H9 (cell line): ENCODE data around the gene OXCT1. TPM values are rescaled to one million over a fixed set of nuclear protein-coding genes. Genes with fewer than 3 reads are reported as not detected.

ENCODE experiments used
- DNase-seq: peaks from one replicate; pipeline ENCODE4 v3.0.0-alpha.2; 2017
- H2AFZ ChIP-seq: one replicate; pipeline ENCODE4 v1.6.1; 2013; ENCODE audit warnings: mild to moderate bottlenecking, low read length, control low read depth, moderate library complexity
- H2AK5ac ChIP-seq: 2 replicates; pipeline ENCODE4 v1.6.1; 2013; ENCODE audit warnings: low read length, control low read depth, mixed read lengths; ENCODE audit not compliant: insufficient read length
- H2BK120ac ChIP-seq: one replicate; pipeline ENCODE4 v1.6.1; 2013; ENCODE audit warnings: low read depth, mild to moderate bottlenecking, low read length, control low read depth, inconsistent platforms; ENCODE audit not compliant: poor library complexity, severe bottlenecking
- H2BK12ac ChIP-seq: 2 replicates; pipeline ENCODE4 v1.6.1; 2013; ENCODE audit warnings: low read length, control low read depth, mixed read lengths, low read depth; ENCODE audit not compliant: insufficient read length
- H2BK15ac ChIP-seq: 2 replicates; pipeline ENCODE4 v1.6.1; 2013; ENCODE audit warnings: low read depth, low read length, control low read depth
- H2BK20ac ChIP-seq: one replicate; pipeline ENCODE4 v1.6.1; 2013; ENCODE audit warnings: low read depth, mild to moderate bottlenecking, low read length, control low read depth, inconsistent platforms; ENCODE audit not compliant: poor library complexity, severe bottlenecking
- H2BK5ac ChIP-seq: 2 replicates; pipeline ENCODE4 v1.6.1; 2013; ENCODE audit warnings: low read length, control low read depth, mixed read lengths; ENCODE audit not compliant: insufficient read length
- H3K14ac ChIP-seq: 2 replicates; pipeline ENCODE4 v1.6.1; 2013; ENCODE audit warnings: low read length, control low read depth; ENCODE audit not compliant: insufficient read depth
- H3K18ac ChIP-seq: 2 replicates; pipeline ENCODE4 v1.6.1; 2013; ENCODE audit warnings: low read depth, mild to moderate bottlenecking, mixed read lengths, low read length, control low read depth; ENCODE audit not compliant: insufficient read length
- H3K23ac ChIP-seq: 2 replicates; pipeline ENCODE4 v1.6.1; 2013; ENCODE audit warnings: low read length, control low read depth, mixed read lengths, low read depth; ENCODE audit not compliant: insufficient read length
- H3K23me2 ChIP-seq: 2 replicates; pipeline ENCODE4 v1.6.1; 2013; ENCODE audit warnings: low read depth, mild to moderate bottlenecking, mixed read lengths, low read length, control low read depth; ENCODE audit not compliant: insufficient read length, poor library complexity, severe bottlenecking
- H3K27ac ChIP-seq: 2 replicates; pipeline ENCODE4 v1.5.1; 2013; ENCODE audit warnings: low read length, control low read depth, mixed read lengths, low read depth; ENCODE audit not compliant: insufficient read length
- H3K27me3 ChIP-seq: 2 replicates; pipeline ENCODE4 v1.6.1; 2013; ENCODE audit warnings: low read length, control low read depth, inconsistent platforms; ENCODE audit not compliant: insufficient read depth
- H3K4ac ChIP-seq: 2 replicates; pipeline ENCODE4 v1.6.1; 2013; ENCODE audit warnings: low read depth, mild to moderate bottlenecking, control low read depth, inconsistent platforms, low read length, moderate library complexity
- H3K4me1 ChIP-seq: 2 replicates; pipeline ENCODE4 v1.6.1; 2013; ENCODE audit warnings: low read length, control low read depth, inconsistent platforms; ENCODE audit not compliant: insufficient read depth
- H3K4me2 ChIP-seq: 2 replicates; pipeline ENCODE4 v1.6.1; 2013; ENCODE audit warnings: low read length, control low read depth, mixed read lengths; ENCODE audit not compliant: insufficient read length, insufficient read depth
- H3K56ac ChIP-seq: 2 replicates; pipeline ENCODE4 v1.6.1; 2013; ENCODE audit warnings: low read depth, mild to moderate bottlenecking, mixed read lengths, low read length, control low read depth; ENCODE audit not compliant: insufficient read length
- H3K79me1 ChIP-seq: 2 replicates; pipeline ENCODE4 v1.6.1; 2013; ENCODE audit warnings: low read depth, mild to moderate bottlenecking, moderate library complexity, low read length, control low read depth, inconsistent platforms; ENCODE audit not compliant: insufficient read depth, poor library complexity, severe bottlenecking
- H3K79me2 ChIP-seq: 2 replicates; pipeline ENCODE4 v1.6.1; 2013; ENCODE audit warnings: low read length, control low read depth, inconsistent platforms; ENCODE audit not compliant: insufficient read depth
- H3K9ac ChIP-seq: 2 replicates; pipeline ENCODE4 v1.6.1; 2013; ENCODE audit warnings: low read length, control low read depth, mixed read lengths; ENCODE audit not compliant: insufficient read length; ENCODE audit errors: extremely low read depth
- H3K9me3 ChIP-seq: one replicate; pipeline ENCODE4 v1.6.1; 2013; ENCODE audit warnings: low read depth, low read length, inconsistent platforms; ENCODE audit not compliant: control insufficient read depth
- H3T11ph ChIP-seq: one replicate; pipeline ENCODE4 v1.6.1; 2013; ENCODE audit warnings: mild to moderate bottlenecking, low read length, control low read depth, inconsistent platforms
- H4K20me1 ChIP-seq: one replicate; pipeline ENCODE4 v1.6.1; 2013; ENCODE audit not compliant: control insufficient read depth, insufficient read length, insufficient read depth
- H4K5ac ChIP-seq: 2 replicates; pipeline ENCODE4 v1.6.1; 2013; ENCODE audit warnings: low read depth, mild to moderate bottlenecking, mixed read lengths, low read length, control low read depth; ENCODE audit not compliant: insufficient read length
- H4K8ac ChIP-seq: replicated peaks from 2 replicates; pipeline ENCODE4 v1.6.1; 2013; ENCODE audit warnings: low read length, control low read depth, mixed read lengths, low read depth; ENCODE audit not compliant: insufficient read length
- H4K91ac ChIP-seq: 2 replicates; pipeline ENCODE4 v1.6.1; 2013; ENCODE audit warnings: low read depth, mild to moderate bottlenecking, moderate library complexity, mixed read lengths, low read length, control low read depth; ENCODE audit not compliant: insufficient read length
- H3K27ac Mint-ChIP-seq, 3 experiments: 2 replicates in 2 of 3; 3 replicates in 1 of 3; pipeline ENCODE4 v1.8.0; 2020 to 2021; ENCODE audit warnings: mixed read lengths in 3 of 3, mild to moderate bottlenecking in 1 of 3, moderate library complexity in 1 of 3
- H3K27me3 Mint-ChIP-seq: 2 replicates; pipeline ENCODE4 v1.8.0; 2021; ENCODE audit warnings: low read depth, mild to moderate bottlenecking, moderate library complexity, mixed read lengths
- H3K36me3 Mint-ChIP-seq, 3 experiments: 2 replicates in 2 of 3; 3 replicates in 1 of 3; pipeline ENCODE4 v1.8.0; 2020 to 2021; ENCODE audit warnings: low read depth in 3 of 3, mixed read lengths in 3 of 3; ENCODE audit not compliant: insufficient read depth in 1 of 3
- H3K4me1 Mint-ChIP-seq, 2 experiments: 2 replicates each; pipeline ENCODE4 v1.8.0; 2020; ENCODE audit warnings: mixed read lengths in 2 of 2
- H3K4me3 Mint-ChIP-seq, 2 experiments: 2 replicates in 1 of 2; 3 replicates in 1 of 2; pipeline ENCODE4 v1.8.0; 2020 to 2021; ENCODE audit warnings: mild to moderate bottlenecking in 2 of 2, mixed read lengths in 2 of 2, moderate library complexity in 1 of 2
- H3K9me3 Mint-ChIP-seq, 2 experiments: 2 replicates in 1 of 2; 3 replicates in 1 of 2; pipeline ENCODE4 v1.8.0; 2020; ENCODE audit warnings: mild to moderate bottlenecking in 2 of 2, mixed read lengths in 2 of 2, moderate library complexity in 1 of 2
- WGBS: extraction: QIAGEN DNeasy Blood & Tissue Kit; methylation state at CpG from one replicate; pipeline ENCODE4 v1.1.7; 2013; ENCODE audit warnings: missing lambda C conversion rate, low lambda C conversion rate, mixed read lengths; ENCODE audit not compliant: insufficient read length; ENCODE audit errors: extremely low coverage; 5-methylcytosine and 5-hydroxymethylcytosine counted together
- total RNA-seq: library from RNA; stranded (reverse); gene quantifications from 2 replicates; pipeline ENCODE4 v1.2.1, GENCODE V29; 2021
- TF ChIP-seq, protein P1 (sequence below): fragments of 200-600 bp; sonication (generic); conservative IDR thresholded peaks from 3 replicates; pipeline ENCODE4 v1.8.0; 2021; ENCODE audit warnings: antibody characterized with exemption, mild to moderate bottlenecking

Gene OXCT1
- total RNA-seq, 1 experiment from 2014 or later = 25.6 TPM

DNA sequence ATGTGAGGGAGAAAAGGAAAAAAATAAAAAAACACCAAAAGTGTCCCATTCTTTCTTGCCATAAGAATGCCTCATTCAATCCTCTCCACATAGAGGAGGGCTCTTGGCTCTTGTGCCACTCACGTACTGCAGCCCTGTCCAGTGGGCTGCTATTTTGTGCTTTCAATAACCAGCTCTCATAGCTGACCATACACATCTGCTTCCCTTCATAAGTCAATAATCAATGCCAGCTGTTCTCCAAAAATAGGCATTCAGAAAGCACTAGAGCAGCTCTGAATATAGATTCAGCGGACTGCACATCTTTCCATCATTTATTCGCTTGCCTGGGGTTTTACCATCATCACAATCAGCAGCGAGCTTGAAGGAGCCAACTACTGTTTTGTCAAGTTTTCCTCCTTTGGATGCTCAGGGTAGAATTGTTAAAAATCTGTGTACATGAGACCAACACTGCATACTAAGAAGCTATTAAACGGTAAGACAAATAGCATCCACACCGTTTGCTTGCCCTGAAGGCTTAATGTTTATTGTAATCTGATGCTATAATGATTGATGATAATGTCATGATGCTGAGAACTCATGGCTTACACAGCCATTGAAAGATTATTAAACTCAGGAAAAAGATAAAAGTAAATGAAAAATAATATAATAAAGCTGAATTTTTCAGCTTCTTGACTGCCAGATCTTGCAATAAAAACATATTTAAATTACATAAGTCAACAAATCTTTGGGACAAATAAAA is 80.0 kb downstream of the OXCT1 start:
- Histone ChIP-seq H2AK5ac (no peak overlapping the region), H4K8ac (no peak overlapping the region), H4K5ac (no peak overlapping the region), H3K4me1 (no peaks in the 10 kb centered on the region; the same call in 1 of the 2 replicates), H3K27me3 (no peaks in the 10 kb centered on the region), H3K79me2 (no peaks in the 10 kb centered on the region), H2BK5ac (no peak overlapping the region), H3K18ac (no peak overlapping the region), H2BK15ac (no peak overlapping the region), H3K9me3 (no peaks in the 10 kb centered on the region), H3K79me1 (no peaks in the 10 kb centered on the region), H3K4ac (no peak overlapping the region), H3K14ac (no peak overlapping the region), H2BK20ac (no peak overlapping the region), H4K91ac (no peak overlapping the region), H3K56ac (no peak overlapping the region), H3K23ac (no peak overlapping the region), H3K23me2 (no peaks in the 10 kb centered on the region), H2BK12ac (no peak overlapping the region), H2AFZ (no peak overlapping the region), H3K9ac (no peak overlapping the region), H3T11ph (no peak overlapping the region), H4K20me1 (no peaks in the 10 kb centered on the region), H2BK120ac (no peak overlapping the region), H3K4me2 (no peak overlapping the region), H3K27ac (no peak overlapping the region)
- Mint-ChIP-seq H3K4me3 (no peak overlapping the region), H3K36me3 (peaks cover 0 to 3% (median 0%) of the 10 kb centered on the region in 3 experiments; a peak in 2 of 7 replicates), H3K27ac (no peak overlapping the region), H3K4me1 (peaks cover 8 to 19% of the 10 kb centered on the region in 2 experiments), H3K27me3 (no peaks in the 10 kb centered on the region), H3K9me3 (no peaks in the 10 kb centered on the region)
- WGBS = no CpG with 5 or more reads among the region's 6 CpGs
- no peak for DNase-seq
- TF ChIP-seq, protein P1, sequence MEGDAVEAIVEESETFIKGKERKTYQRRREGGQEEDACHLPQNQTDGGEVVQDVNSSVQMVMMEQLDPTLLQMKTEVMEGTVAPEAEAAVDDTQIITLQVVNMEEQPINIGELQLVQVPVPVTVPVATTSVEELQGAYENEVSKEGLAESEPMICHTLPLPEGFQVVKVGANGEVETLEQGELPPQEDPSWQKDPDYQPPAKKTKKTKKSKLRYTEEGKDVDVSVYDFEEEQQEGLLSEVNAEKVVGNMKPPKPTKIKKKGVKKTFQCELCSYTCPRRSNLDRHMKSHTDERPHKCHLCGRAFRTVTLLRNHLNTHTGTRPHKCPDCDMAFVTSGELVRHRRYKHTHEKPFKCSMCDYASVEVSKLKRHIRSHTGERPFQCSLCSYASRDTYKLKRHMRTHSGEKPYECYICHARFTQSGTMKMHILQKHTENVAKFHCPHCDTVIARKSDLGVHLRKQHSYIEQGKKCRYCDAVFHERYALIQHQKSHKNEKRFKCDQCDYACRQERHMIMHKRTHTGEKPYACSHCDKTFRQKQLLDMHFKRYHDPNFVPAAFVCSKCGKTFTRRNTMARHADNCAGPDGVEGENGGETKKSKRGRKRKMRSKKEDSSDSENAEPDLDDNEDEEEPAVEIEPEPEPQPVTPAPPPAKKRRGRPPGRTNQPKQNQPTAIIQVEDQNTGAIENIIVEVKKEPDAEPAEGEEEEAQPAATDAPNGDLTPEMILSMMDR = no peak
